GM18499 (cell line): ENCODE data around the gene GSTK1.
A peak's percentile ranks its signal among the peaks of the same experiment; 100 is the strongest.
"Not testable (repeated sequence)": the region's sequence is repeated elsewhere in the genome, so short reads cannot be mapped to it uniquely, and the experiment has no call there.

Experiments used
- ATAC-seq: cut with Tn5 transposase; IDR thresholded peaks from one replicate; pipeline ENCODE4 v1.9.1; 2021; ENCODE audit warnings: moderate number of reproducible peaks; ENCODE audit not compliant: insufficient read depth, unreplicated experiment

Gene GSTK1

DNA sequence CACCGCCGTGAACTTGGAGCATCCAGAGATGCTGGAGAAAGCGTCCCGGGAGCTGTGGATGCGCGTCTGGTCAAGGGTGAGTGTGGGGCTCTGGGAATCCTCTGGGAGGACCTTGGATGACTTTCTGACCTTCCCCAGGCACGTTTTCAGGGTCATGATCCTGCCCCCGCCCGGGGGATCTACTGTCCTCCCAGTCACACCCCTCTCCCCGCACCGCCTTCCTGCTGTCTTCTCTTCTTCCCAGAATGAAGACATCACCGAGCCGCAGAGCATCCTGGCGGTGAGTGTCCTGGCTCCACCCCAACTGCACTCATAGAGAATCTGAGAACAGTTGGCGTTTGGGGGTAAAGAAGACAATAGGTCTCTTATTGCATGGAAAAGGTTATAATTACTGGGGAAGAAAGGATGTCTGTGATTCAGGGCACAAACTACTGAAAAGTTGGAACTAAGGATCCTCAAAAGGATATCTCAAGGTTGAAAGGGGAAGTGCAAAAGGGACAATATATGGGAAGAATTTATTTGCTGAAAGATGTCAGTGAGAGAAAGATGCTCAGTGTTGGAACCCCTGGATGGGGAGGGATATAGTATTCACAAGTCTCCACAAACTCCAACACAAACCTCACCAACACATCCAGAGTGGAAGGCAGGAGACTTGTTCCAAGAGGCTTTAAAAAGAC lies 1.9 kb downstream of the GSTK1 start:
- no peak for ATAC-seq

DNA sequence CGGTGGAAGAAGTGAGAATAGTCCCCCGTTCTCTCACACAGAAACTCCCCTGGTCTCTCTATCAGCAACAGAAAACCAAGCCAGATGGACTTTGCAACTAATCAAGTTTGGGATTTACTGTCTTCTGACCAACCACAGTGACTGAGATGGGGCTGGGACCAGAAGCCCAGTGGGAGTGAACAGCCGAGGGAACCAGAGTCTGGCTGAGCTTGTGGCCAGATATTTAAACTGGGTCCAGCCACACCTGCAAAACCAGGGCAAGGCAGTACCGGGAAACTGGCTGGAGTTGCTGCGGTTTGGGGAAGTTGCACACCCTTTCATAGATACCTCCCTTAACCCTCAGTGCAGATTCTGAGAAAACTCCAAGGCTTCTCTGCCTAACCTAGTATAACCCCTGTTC lies 6.0 kb downstream of the GSTK1 start:
- ATAC-seq, result no peak

DNA sequence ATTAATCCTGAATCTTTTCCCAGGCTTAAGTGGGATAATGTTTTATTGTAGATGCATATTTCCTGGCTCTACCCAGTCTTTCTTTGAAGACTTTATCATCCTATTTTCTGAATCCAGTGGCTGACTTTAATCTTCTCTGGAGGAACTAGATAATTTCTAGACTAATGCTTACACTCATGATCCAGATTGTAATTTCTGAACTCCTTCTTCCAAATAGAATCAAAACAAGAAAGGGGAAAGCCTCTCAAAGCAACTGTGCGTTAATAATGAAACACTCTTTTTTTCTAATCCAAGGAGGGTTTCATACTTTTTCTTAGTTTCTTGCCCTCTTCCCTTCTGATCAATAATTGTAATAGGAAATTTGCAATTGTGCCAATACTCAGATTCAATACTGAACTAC lies 8.0 kb downstream of the GSTK1 start:
- no peak for ATAC-seq

DNA sequence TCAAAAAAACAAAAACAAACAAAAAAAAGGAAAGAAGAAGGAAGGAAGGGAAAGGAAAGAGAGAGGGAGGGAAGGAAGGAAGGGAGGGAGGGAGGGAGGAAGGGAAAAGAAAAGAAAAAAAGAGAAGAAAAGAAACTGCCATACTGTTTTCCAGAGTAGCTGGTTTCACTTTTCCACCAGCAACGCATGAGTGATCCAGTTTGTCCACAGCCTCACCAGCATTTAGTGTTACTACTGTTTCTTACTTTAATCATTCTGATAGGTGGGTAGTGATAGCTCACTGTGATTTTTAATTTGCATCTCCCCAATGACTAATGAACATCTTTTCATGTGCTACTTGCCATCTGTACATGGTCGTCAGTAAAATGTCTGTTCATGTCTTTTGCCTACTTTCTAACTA lies 9.6 kb downstream of the GSTK1 start:
- ATAC-seq, result no peak

DNA sequence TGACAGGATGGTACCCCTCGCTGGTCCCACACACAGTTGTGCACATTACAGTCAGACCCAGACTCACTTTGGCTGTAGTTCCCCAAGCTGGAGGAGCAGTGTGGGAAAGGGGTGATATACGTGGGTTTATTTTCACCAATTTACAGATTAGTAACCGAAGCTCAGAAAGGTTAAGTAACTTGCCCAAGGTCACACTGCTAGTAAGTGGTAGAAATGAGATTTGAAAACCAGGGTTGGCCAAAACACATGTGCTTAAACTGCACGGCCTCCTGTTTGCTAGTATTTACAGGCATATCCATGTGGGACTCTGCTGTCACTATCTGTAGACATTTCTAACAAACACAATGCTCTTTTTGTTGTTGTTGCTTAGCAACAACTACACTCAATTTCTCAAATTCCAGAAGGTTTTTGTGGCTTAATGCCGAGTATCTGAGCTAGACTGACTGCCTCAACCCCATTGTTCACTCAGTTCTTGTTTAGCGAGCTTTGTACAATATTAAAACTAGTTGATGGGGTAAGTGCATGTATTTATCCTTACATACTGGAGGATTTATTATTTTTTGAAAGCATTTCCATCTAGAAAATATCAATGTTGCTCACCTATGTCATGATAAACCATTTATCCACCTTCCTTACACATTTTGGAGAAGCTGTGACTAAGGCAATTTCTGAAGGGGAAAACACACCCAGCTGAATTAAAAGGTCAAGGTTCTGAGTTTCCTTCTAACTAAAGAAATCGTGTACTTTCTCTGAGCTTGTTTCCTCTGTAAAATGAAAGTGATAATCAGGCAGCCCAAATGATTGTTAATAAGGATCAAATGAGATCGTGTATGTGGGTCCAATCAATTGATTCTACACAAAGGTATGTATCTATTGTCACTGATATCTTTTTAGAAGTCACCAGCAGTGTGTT lies 16.2 kb downstream of the GSTK1 start:
- no peak for ATAC-seq

DNA sequence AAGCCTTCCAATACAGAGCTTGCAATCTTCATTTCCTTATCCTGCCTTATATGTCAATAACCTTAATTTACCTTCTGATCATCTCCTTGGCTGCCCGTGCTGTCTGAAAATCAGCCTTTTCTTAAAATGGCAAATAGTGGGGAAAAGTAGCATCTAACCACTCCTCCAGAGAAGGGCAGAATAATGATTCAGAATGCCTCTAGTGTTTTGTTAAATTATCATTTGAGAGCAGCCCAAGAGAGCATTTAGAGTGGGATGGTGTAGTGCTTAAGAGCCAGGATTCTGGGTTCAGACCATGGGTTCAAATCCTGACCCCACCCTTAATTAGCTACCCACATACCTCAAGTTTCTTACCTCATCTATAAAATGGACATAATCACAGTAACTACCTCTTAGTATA lies 16.9 kb downstream of the GSTK1 start:
- no peak for ATAC-seq

DNA sequence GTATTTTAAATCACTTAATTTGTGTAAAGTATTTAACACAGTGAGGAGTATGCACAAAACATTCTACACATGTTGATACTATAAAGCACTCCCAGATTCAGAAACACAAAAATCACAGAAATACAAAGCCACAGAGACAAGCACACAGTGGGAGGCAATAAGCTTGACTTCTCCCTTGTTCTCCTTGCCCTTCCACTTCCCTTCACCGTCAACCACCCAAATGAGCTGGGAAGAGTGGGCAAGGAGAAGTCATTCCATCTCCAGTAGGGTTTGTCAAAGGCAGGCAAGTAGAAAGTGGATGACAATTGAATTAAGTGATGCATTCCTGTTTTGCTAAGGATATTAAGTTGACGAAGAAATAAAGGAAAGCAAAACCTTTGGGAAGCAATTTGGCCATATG lies 17.3 kb downstream of the GSTK1 start:
- ATAC-seq, result no peak

DNA sequence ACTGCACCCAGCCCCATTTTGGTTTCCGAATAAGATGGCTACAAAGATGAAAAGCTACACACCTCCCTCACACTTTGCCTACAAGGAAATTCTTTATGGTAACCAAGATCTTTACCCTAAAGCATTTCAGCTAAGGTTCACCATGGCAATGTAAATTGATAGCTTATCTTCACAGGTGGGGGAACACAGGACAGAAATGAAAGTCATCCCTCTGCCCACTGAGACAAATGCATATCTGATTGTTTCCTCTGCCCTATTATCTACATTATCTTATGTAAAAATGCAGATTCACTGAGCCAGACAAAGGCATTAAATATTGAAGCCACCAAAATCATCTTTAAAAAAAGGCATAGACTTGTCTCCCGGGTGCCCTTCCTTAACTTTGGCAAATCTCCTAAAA lies 18.3 kb downstream of the GSTK1 start:
- ATAC-seq, result no peak

DNA sequence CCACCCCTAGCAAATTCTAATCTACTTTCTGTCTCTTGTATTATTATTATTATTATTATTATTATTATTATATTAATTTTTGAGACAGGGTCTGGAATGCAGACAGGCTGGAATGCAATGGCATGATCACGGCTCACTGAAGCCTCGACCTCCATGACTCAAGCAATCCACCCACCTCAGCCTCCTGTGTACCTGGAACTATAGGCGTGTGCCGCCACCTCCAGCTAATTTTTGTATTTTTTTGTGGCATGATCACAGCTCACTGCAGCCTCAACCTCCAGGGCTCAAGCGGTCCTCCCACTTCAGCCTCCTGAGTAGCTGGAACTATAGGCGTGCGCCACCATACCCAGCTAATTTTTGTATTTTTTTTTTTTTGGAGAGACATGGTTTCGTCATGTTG lies 18.9 kb downstream of the GSTK1 start:
- ATAC-seq, result no peak

DNA sequence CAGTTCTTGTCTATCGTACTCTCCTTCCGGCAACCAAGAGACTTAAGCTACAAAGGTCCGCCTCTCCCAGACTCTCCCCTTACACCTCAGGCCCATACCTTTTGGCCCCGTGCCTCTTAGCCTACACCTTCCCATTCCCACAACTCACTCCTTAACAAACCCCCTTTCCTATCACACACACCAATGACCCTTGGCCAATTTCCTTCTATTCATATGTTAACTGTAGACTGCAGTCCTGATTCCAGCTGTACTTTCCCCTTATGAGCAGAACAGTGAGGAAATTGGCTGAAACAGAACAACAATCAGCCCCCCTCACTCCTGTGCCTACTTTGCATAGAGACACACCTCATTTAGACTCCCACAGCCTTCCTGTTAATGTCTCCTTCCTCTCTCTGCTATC lies 20.1 kb downstream of the GSTK1 start:
- ATAC-seq, result no peak

DNA sequence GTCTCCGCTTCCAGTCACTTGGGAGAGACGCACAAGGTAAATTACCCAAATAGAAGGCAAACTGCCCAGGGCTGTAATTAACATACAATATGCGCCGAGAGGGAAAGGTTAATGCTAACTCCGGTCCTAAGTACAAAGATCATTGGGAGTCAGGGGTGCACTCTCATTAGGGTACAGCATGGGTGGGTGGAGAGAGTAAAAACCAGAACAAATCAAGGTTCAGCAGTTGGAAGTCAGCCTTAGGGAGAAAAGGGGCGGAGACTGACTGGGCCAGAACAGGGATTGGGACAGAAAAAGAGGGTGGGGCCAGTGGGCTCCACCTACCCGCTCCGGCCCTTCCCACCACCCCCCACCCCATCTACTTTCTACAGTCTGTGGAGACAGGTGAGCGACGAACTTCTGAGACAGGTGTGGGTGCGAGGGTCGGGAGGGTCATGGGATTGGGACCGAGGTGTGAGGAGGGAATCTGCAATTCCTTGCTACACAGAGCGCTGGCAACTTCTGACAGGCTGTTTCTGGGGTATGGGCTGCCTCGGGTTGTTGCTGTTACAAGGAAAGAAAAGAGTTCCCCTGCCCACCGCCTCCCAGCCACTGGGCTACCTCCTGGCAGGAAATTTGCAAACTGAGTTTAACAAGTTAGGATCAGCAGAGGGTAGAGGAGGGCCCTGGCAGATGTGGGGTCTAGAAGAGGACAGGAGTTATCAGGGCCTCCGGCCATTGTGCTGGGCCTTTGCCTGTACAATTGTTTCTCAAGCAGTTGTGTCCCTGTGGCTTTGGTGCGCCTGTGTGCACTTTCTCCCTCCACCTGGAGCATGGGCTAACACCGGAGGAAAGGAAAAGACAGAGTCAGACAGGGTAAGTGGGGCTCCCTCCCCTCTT lies 21.6 kb downstream of the GSTK1 start, which contains the start of gene TMEM139:
TMEM139 (plus strand) TSS at position 368 of the 879 bp plus-strand sequence. CDS start 1,000 bp downstream, outside the sequence.
- ATAC-seq, result no peak

DNA sequence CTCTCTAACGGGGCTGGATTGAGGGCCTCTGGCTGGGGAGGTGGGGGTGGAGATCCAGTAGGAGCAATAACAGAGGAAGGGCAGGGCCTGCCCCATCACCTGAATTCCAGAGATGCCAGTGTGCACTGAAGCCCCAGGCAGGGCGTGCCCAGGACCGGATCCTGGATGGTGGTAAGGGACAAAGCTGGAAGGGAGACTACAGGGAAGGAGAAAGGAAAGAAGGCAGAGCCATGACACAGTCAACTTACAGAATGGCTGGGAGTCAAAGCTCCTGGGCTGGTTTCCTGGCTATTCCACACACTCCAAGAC lies 22.2 kb downstream of the GSTK1 start:
- ATAC-seq, result no peak

DNA sequence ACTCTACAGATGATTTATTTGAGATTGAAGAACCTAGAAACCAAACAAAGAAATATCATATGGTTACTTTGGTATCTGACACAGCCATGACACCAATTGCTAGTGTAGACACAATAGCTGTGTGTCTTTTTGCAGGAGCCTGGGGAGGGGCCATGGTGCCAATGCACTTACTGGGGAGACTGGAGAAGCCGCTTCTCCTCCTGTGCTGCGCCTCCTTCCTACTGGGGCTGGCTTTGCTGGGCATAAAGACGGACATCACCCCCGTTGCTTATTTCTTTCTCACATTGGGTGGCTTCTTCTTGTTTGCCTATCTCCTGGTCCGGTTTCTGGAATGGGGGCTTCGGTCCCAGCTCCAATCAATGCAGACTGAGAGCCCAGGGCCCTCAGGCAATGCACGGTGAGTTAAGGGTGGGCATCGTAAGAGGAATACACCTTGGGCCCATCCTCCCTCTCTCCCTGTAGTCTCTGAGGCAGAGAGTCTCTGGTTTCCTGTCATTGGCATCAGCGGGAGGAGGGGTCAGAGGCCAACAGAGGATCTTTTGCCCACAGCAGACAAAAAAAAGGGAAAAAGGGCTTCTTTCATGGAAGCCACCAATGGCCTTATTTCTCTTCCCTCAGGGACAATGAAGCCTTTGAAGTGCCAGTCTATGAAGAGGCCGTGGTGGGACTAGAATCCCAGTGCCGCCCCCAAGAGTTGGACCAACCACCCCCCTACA lies 22.7 kb downstream of the GSTK1 start:
- no peak for ATAC-seq

DNA sequence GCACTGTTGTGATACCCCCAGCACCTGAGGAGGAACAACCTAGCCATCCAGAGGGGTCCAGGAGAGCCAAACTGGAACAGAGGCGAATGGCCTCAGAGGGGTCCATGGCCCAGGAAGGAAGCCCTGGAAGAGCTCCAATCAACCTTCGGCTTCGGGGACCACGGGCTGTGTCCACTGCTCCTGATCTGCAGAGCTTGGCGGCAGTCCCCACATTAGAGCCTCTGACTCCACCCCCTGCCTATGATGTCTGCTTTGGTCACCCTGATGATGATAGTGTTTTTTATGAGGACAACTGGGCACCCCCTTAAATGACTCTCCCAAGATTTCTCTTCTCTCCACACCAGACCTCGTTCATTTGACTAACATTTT lies 23.3 kb downstream of the GSTK1 start:
- ATAC-seq, result no peak

DNA sequence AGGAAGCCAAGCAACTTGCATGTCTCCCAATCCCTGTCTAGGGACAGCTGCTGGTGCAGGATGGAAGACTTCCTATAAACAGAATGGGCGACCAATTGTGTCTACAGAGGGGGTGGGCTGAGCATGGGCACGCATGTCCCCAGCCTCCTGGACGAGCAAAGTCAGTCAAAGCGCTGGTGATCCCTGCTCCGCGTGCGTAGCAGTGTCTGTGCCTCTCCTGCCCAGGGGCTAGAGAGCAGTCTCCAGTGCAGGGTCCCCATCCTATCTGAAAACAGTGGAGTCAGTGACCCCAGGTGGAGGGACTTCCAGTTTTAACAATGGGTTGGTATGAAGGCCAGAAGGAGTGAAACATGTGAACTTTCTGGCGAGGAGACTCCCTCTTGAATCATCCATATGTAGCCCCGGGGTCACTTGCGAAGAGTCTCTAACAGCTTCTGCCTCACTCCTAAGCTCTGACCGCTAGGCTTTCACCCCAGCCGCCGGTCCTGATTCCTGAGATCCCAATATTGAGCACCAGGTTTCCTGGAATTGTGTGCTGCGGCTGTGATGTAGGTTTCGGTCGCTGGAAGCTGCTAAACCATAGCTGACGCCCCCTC lies 24.2 kb downstream of the GSTK1 start:
- ATAC-seq, result no peak

DNA sequence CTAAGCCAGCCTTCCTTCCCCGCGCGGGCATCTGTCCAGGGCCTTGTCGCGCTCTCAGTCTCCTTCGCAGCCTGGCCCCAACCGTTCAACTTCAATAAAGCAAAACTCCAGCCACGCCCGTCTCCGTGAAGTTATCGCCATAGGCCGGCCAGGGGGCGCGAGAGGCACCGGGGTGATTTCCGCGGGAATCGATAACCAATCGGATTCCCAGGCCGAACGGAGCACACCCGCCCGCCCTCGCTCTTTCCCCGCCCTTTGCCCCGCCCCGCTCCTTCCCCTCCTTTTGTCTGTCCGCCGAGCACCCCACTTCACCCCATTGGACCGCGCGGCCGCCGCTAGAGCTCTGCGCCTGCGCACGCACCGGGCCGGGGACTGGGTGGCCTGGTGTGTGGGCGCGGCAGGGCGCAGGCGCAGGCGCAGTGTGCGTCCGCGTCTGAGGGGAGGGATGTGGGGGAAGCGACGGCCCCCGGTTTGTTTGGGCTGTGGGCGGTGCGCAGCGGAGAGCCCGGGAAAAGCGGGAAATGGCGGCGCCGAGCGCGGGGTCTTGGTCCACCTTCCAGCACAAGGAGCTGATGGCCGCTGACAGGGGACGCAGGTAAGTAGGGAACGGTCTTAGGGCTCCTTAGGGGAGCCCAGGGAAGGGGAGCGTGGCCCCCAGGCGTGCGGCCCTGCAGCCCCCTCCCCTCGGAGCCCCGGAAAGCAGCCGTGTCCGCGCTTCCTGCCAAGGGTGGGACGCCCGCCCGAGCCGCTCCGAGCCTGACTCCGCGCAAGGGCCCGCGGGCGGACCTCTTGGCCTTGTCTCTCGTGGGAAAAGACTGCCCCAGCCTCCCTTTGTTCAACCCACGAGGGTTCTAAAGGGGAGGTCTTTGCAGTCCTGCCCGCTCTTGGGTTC lies 24.9 kb downstream of the GSTK1 start, which contains the start of gene CASP2:
CASP2 (plus strand) TSS at position 417 of the 892 bp plus-strand sequence; CDS start at position 522, 105 bp downstream.
- peak; percentile 71 for ATAC-seq

DNA sequence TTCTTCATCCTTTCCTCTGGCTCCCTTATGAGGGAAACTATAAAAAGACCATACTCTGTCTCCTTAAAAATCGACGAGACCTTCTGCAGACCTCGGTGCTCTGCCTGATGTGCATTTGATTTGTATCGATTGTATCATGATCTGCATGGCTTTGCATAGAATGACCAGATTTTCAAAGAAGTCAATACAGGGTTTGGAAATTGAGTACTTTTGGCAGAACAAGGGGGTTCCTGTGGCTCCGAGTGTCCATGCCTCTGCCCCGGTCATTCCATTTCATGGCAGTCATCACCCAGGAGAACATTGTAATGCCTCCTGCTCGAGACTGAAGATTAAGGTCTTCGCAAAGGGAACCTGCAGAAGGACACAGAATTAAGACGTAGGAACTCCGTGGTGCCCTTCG lies 25.6 kb downstream of the GSTK1 start:
- no peak for ATAC-seq

DNA sequence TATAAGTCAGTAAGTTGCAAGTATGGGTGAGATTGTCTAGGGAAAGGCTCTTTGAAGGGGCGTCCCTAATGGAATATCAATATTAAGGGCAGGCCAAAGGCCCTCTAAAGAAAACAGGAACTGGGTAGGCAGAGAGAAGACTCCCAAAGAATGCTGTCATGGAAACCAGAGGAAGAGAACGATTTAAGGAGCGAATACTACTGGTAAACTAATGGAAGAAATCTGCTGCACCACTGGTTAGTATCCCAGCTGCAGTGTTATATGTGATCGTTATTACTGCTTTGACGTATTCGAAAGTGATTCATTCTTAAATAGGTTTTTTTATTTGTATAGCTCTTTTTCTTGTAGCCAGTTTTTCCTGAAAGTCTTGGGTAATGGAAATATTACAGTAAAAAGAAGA lies 26.2 kb downstream of the GSTK1 start:
- ATAC-seq, result no peak

DNA sequence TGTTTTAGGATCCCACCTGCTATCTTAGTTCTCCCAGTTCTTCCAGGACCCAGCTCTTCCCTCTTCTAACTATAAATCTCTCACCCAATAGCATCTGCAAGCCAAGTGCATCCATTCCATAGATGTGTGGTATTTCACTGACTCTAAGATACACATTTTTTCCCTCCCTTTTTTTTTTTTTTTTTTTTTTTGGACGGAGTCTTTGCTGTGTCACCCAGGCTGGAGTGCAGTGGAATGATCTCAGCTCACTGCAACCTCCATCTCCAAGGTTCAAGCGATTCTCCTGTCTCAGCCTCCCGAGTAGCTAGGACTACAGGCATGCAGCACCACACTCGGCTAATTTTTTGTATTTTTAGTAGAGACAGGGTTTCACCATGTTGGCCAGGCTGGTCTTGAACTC lies 26.6 kb downstream of the GSTK1 start:
- ATAC-seq, result not testable (repeated sequence)
